ENCODE results near the gene CNTNAP5.

DNA sequence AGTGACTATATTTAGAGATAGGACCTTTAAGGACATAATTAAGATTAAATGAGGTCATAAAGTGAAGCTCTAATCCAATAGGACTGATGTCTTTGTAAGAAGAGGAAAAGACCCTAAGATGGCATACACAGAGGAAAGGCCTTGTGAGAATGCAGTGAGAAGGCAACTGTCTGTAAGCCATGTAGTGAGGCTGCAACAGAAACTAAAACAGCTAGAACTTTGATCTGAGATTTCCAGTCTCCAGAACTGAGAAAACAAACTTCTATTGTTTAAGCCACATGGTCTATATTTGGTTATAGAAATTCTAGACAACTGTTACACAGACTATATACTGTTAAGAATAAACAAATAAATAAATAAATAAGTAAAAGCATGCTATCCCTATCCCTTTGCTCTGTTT is 276.8 kb downstream of the CNTNAP5 start:
- TF ChIP-seq, protein P1, sequence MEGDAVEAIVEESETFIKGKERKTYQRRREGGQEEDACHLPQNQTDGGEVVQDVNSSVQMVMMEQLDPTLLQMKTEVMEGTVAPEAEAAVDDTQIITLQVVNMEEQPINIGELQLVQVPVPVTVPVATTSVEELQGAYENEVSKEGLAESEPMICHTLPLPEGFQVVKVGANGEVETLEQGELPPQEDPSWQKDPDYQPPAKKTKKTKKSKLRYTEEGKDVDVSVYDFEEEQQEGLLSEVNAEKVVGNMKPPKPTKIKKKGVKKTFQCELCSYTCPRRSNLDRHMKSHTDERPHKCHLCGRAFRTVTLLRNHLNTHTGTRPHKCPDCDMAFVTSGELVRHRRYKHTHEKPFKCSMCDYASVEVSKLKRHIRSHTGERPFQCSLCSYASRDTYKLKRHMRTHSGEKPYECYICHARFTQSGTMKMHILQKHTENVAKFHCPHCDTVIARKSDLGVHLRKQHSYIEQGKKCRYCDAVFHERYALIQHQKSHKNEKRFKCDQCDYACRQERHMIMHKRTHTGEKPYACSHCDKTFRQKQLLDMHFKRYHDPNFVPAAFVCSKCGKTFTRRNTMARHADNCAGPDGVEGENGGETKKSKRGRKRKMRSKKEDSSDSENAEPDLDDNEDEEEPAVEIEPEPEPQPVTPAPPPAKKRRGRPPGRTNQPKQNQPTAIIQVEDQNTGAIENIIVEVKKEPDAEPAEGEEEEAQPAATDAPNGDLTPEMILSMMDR (conservative IDR thresholded peaks at IDR 0.05; ENCODE audit: low read depth, low read length): no peak
- no peak for TF ChIP-seq EZH2 (IDR thresholded peaks at IDR 0.05; ENCODE audit: borderline replicate concordance, low read depth, low read length, poor library complexity, severe bottlenecking)
